ENCODE results near the gene DNAL4.
"Not testable (repeated sequence)": the region's sequence is repeated elsewhere in the genome, so short reads cannot be mapped to it uniquely, and the experiment has no call there.

DNAL4 gene

GRCh38 chr22:38826801-38827200 lies 32.9 kb upstream of the DNAL4 start:
- DNase-seq = no peak

GRCh38 chr22:38826386-38826785 lies 32.4 kb upstream of the DNAL4 start:
- no peak for DNase-seq

GRCh38 chr22:38824585-38824984 lies 30.6 kb upstream of the DNAL4 start:
- peak; percentile 75 for DNase-seq

- DNase-seq = no peak
Observed at GRCh38 chr22:38823637-38824036, 29.7 kb upstream of the DNAL4 start.

- DNase-seq = no peak
Observed at GRCh38 chr22:38823076-38823475, 29.1 kb upstream of the DNAL4 start.

DNA sequence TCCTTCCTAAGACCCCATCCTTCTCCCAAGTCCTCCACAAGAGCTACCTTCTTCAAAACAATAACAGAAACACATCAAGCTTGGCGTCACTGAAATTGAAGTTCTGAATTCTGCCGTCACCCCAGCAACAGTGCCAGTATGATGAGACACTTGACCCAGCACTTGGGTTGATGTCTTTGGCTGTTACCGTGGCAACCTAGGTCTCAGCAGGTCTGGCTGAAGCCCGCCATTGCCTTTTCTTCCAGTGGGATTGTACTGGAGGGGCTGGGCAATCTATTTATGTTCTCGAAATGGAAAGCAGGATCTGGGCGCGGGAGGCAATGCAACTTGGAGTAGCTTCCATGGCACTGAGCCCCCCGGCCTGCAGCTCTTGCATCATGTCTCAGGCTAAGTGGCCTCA lies 26.1 kb upstream of the DNAL4 start:
- no peak for DNase-seq

GRCh38 chr22:38819387-38819940 lies 25.5 kb upstream of the DNAL4 start:
- DNase-seq = no peak

- DNase-seq = no peak
Observed at GRCh38 chr22:38817196-38817595, 23.3 kb upstream of the DNAL4 start.

DNA sequence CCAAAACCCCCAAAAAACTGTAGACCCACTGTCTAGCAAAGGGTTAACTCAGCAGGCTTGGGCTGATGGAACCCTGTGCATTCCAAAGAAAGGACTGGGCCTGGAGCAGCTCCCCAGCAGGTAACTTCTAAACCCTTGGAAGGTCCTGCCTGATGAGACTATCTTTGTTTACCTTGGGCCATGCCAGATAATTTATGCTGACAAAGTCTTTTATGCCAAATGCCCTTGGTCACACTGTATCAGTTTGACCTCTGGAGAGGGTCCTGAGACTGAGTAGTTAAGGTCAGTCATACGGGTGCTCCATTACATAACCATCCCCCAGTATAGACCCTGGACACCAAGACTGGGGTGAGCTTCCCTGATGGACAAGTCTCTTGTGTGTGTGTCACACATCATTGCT lies 21.9 kb upstream of the DNAL4 start:
- no peak for DNase-seq

DNA sequence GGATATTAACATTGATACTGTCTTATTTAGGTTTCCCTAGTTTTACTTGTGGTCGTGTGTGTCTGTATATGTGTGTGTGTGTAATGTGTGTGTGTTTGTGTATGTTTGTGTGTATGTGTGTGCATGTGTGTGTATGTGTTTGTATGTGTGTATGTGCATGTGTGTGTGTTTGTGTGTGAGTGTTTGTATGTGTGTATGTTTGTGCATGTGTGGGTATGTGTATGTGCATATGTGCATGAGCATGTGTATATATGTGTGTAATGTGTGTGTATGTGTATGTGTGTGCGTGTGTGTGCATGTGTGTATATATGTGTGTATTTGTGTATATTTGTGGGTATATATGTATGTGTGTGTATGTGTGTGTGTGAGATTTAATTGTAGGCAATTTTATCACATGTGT lies 17.3 kb upstream of the DNAL4 start:
- no peak for DNase-seq

DNA sequence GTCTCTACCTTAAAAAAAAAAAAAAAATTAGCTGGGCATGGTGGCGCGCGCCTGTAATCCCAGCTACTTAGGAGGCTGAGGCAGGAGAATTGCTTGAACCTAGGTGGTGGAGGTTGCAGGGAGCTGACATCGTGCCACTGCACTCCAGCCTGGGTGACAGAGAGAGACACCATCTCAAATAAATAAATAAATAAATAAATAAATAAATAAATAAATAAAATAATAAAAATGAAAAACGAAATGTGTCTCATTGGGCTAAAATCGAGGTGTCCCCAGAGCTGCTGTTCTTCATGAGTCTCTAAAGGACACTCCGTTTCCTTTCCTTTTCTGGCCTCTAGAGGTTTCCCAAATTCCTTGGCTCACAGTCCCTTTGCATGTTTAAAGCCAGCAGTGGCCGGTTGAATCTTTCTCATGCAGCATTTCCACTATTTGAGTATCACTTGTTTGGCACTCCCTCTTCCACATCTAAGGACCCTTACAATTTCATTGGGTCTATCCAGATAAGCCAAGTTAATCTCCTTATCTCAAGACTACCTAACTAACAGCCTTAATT lies 11.2 kb upstream of the DNAL4 start:
- not testable (repeated sequence) for DNase-seq

DNA sequence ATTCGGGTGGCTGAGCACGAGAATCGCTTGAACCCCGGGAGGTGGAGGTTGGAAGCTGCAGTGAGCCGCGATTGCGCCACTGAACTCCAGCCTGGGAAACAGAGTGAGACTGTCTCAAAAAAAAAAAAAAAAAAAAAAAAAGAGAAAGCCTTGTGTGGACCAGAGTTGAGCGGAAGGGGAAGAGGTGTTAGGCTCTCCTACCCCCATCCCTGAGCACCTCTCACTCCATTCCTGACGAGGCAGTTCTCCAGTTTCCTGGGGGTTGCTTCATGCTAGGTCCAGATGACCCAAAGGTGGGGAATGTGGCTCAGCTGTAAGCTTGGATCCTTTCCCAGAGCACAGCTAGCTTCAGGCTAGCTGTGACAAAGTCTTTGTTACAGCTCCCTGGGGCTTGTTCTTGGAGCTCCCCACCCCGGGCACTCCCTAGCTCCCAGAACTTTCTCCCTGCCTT lies 8.8 kb upstream of the DNAL4 start:
- DNase-seq = peak; percentile 96

GRCh38 chr22:38799265-38800002 lies 5.5 kb upstream of the DNAL4 start:
- DNase-seq = peak; percentile 42

GRCh38 chr22:38798496-38798895 lies 4.6 kb upstream of the DNAL4 start:
- DNase-seq = no peak

DNA sequence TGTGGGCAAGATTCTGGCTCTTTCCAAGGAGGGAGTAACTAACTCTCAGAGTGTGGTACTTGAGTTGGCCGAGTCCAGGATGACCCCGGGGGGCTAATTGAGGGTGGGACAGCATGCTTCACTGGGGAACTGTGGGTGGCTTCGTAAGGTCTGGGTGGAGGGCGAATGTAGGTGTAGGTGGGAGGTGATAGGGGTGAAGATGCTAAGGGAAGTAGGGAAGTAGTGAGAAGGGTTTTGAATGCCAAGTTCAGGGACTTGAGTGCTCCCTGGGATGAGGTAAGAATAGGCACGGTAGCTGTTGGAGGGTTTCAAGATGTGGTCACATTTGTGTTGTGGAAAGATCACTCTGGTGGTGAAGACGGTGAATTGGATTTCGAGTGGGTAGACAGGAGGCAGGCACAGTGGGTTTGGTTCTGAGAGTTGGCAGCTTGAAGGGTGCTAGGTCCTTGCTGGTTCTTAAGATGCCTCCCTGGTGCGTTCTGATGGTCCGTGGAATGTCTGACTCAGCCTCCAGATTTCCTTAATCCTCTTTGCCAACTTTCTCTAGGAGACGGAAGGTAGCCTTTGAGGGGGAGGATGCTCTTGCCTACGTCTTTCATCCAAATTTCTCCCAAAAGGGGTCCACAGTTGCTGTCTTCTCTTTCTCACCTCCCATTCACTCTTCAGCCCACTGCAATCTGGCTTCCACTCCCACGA lies 2.5 kb upstream of the DNAL4 start:
- no peak for DNase-seq

- no peak for DNase-seq
Observed at GRCh38 chr22:38795569-38795968, 1.6 kb upstream of the DNAL4 start.

DNA sequence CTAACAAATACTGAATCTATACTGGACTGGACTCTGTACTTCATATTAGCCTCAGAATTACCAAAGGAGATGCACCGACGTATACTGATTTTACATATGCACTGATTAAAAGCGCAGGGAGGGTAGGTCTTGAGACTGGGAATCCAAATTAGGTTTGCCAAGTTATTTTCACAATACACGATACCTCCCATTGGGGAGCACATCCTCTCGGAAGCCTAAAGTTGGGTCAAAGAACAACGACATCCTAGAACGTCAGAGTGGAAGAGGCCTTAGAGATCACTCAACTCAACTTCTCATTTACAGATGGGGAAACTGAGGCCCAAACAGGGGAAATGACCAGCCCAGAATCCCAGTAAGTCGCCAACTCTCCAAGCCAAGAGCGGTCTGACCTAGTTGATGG lies 626 bp downstream of the DNAL4 start:
- DNase-seq = no peak

DNA sequence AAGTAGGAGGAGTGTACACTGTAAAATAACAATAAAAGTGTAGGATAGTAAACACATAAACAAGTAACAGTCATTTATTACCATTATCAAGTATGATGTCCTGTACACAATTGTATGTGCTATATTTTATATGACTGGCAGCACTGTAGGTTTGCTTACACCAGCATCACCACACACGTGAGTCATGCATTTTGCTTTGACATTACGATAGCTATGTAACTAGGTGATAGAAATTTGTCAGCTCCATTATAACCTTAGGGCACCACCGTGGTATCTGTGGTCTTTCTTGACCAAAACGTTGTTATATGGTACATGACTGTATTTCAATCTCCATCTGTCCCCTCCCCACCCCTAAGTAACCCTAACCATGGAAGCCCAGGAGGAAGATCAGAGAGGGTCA lies 1.1 kb downstream of the DNAL4 start:
- DNase-seq = peak; percentile 24

DNA sequence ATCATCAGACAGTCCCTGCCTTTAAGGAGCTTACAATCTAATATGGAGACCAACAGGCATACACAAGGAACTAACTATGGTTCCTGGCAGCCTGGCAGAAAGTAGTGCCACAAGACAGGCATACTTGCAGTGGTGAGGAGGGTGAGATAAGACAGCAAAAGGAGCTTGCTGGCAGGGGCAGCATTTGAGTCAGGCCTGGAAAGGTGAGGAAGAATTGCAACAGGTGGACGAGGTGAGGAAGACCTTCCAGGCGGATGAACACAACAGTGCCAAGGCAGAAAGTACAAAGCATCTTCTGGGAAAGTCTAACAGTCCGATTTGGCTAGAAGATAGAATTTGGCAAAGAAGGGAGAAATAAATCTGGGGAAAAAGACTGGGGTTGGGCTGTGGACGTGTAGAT lies 4.3 kb downstream of the DNAL4 start:
- DNase-seq = no peak

GRCh38 chr22:38788846-38789245 lies 5.1 kb downstream of the DNAL4 start:
- no peak for DNase-seq

DNA sequence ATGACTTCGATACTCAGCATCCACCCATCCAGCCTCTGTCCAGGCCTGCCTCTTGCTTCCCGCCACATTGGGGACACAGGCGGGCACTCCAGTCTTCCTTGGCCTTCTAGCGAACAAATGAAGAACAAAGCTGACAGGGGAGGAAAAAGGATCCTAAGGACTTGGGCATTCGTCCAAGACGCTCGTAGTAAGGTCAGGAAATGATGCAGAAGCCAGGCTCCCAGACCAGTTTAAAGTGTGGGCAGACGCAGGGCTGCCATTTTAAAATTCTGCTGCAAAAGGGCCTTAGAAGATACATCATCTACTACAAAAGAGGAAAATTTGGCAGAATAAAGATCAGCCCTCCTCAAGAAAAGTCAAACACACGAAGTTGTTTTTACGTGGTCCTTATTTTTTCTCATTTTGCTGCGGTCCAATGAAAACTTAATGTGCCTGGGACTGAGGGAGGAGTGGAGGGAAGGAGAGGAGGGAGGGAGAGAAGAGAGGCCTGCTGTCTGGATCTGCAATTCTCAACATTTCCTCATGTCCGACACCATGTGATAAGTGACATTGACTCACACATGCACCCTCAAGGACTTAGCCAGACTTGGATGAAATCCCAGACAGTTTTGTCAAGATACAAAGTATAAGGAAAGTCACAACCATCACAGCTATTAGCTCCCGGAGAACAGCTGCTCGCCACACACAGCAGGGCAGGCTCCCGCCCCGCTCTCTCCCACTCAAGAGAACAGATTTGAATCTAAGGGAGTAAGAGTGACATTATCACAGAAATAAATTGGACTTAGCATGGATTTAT lies 5.7 kb downstream of the DNAL4 start:
- peak; percentile 91 for DNase-seq

- no peak for DNase-seq
Observed at GRCh38 chr22:38786631-38787030, 7.3 kb downstream of the DNAL4 start.

DNA sequence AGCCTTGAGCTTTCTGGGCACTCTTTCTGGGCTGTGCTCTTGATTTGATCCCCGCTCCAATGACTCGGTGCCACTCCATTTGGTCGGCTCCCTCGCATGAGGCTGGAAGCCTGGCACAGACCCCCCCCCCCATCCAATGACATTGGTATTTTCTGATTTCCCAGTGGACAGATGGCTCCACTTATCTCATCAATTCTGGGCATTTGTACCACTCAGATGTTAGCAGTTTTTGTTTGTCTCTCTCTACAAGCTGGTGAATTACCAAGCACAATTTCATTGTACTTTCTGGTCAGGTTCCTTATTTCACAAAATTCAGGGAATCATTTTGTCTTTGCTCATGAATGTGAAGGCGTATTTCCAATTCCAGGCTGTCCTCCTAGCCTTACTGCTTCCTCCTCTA lies 9.1 kb downstream of the DNAL4 start:
- DNase-seq = no peak
